HCT116 (cell line): ENCODE results near the gene RBM20. TPM values are rescaled to one million over a fixed set of nuclear protein-coding genes. Genes with fewer than 3 reads are reported as not detected.

Experiments
- ATAC-seq: fragments of 200-7000 bp; cut with Tn5 transposase; 2 replicates; pipeline ENCODE4 v1.9.1; 2020; ENCODE audit warnings: mild to moderate bottlenecking, moderate library complexity
- BruUV-seq: library from RNA; stranded (reverse); fragments of 400-500 nt; replicated peaks from 2 replicates; lab custom pipeline; 2021; lab: Mats Ljungman, UMichigan
- CTCF ChIA-PET: fragments of 300-600 bp; sonication (Branson Sonifier 250); formaldehyde crosslinking; loops from one replicate; lab custom pipeline; 2021; ENCODE audit warnings: antibody characterized with exemption; lab: Charles Lee
- POLR2A ChIA-PET: fragments of 300-600, 350-600 bp; sonication (Branson Sonifier 250); formaldehyde crosslinking; loops from one replicate; lab custom pipeline; 2021; ENCODE audit warnings: antibody characterized with exemption; lab: Charles Lee
- RAD21 ChIA-PET, 2 experiments: fragments of 300-600 bp; sonication (Branson Sonifier 250); formaldehyde crosslinking; loops; one replicate each; lab custom pipeline; 2023; ENCODE audit warnings: low total read pairs in 2 of 2; ENCODE audit not compliant: uncharacterized antibody in 2 of 2, unreplicated experiment in 2 of 2, low non-redundant PET in 1 of 2; lab: Charles Lee
- DNase-seq: peaks from one replicate; pipeline ENCODE4 v3.0.0-alpha.2; 2010; ENCODE audit warnings: low read depth, low spot score
- H2AFZ ChIP-seq: fragments of 200-600 bp; shearing (Covaris generic), sonication (generic); 2 replicates; pipeline ENCODE4 v1.6.1; 2017; ENCODE audit warnings: low read depth, mixed run types, mixed read lengths, antibody characterized with exemption, low read length; ENCODE audit not compliant: poor library complexity, severe bottlenecking
- H3K27ac ChIP-seq: 2 replicates; pipeline ENCODE4 v1.5.1; 2012; ENCODE audit warnings: low read depth, low read length
- H3K27me3 ChIP-seq: fragments of 200-600 bp; sonication (generic); 2 replicates; pipeline ENCODE4 v1.6.1; 2016; ENCODE audit warnings: mixed run types, low read length, mixed read lengths; ENCODE audit not compliant: insufficient read depth
- H3K36me3 ChIP-seq, 2 experiments: fragments of 200-500 bp in 1 of 2; fragments of 200-600 bp in 1 of 2; sonication (Bioruptor generic) in 1 of 2; sonication (generic) in 1 of 2; 2 replicates each; pipeline versions ENCODE4 v1.5.1 to v1.6.1; 2014 to 2016; ENCODE audit warnings: low read length in 2 of 2, inconsistent platforms in 1 of 2, mixed read lengths in 1 of 2, mixed run types in 1 of 2; ENCODE audit not compliant: insufficient read depth in 2 of 2, control insufficient read depth in 1 of 2
- H3K4me1 ChIP-seq, 2 experiments: fragments of 200-600 bp in 1 of 2; sonication (generic) in 1 of 2; 2 replicates each; pipeline versions ENCODE4 v1.5.1 to v1.6.1; 2012 to 2017; ENCODE audit warnings: low read length in 2 of 2, inconsistent platforms in 1 of 2, mild to moderate bottlenecking in 1 of 2, mixed read lengths in 1 of 2, mixed run types in 1 of 2, moderate library complexity in 1 of 2; ENCODE audit not compliant: insufficient read depth in 2 of 2, control insufficient read depth in 1 of 2
- H3K4me2 ChIP-seq: fragments of 200-600 bp; sonication (generic); 2 replicates; pipeline ENCODE4 v1.6.1; 2017; ENCODE audit warnings: mixed run types, low read length, mixed read lengths
- H3K4me3 ChIP-seq, 2 experiments: fragments of 200-600 bp in 1 of 2; sonication (generic) in 1 of 2; replicated peaks in 1 of 2; 2 replicates each; pipeline ENCODE4 v1.5.1; 2011 to 2016; ENCODE audit warnings: low read length in 2 of 2, control low read depth in 1 of 2, low read depth in 1 of 2, mild to moderate bottlenecking in 1 of 2, mixed read lengths in 1 of 2, mixed run types in 1 of 2
- H3K79me2 ChIP-seq: fragments of 200-600 bp; sonication (generic); 2 replicates; pipeline ENCODE4 v1.6.1; 2017; ENCODE audit warnings: mild to moderate bottlenecking, mixed run types, low read length, moderate library complexity, mixed read lengths; ENCODE audit not compliant: insufficient read depth
- H3K9ac ChIP-seq: fragments of 200-600 bp; sonication (generic); 2 replicates; pipeline ENCODE4 v1.6.1; 2016; ENCODE audit warnings: low read length, mixed read lengths
- H3K9me2 ChIP-seq: fragments of 200-600 bp; sonication (generic), shearing (Covaris generic); 2 replicates; pipeline ENCODE4 v1.6.1; 2017; ENCODE audit warnings: mixed run types, mild to moderate bottlenecking, moderate library complexity; ENCODE audit not compliant: insufficient read depth
- H3K9me3 ChIP-seq, 2 experiments: fragments of 200-500 bp in 1 of 2; fragments of 200-600 bp in 1 of 2; sonication (Bioruptor generic) in 1 of 2; sonication (generic) in 1 of 2; 2 replicates each; pipeline ENCODE4 v1.6.1; 2014 to 2017; ENCODE audit warnings: low read length in 2 of 2, mixed read lengths in 2 of 2, inconsistent platforms in 1 of 2, low read depth in 1 of 2, mild to moderate bottlenecking in 1 of 2, mixed run types in 1 of 2, moderate library complexity in 1 of 2; ENCODE audit not compliant: control insufficient read depth in 1 of 2, insufficient read depth in 1 of 2
- H4K20me1 ChIP-seq: fragments of 200-600 bp; sonication (generic), shearing (Covaris generic); 2 replicates; pipeline ENCODE4 v1.6.1; 2017; ENCODE audit warnings: mixed run types, mild to moderate bottlenecking, moderate library complexity; ENCODE audit not compliant: insufficient read depth
- ATF3 ChIP-seq: IDR thresholded peaks from 2 replicates; pipeline ENCODE4 v1.6.1; 2012
- CBX3 ChIP-seq: IDR thresholded peaks from 2 replicates; pipeline ENCODE4 v1.6.1; 2012; ENCODE audit warnings: low read depth
- CEBPB ChIP-seq: IDR thresholded peaks from 2 replicates; pipeline ENCODE4 v1.6.1; 2012; ENCODE audit warnings: low read depth
- CTCF ChIP-seq, 3 experiments: fragments of 200-600 bp in 1 of 3; sonication (generic) in 1 of 3; IDR thresholded peaks in 2 of 3; conservative IDR thresholded peaks in 1 of 3; 2 replicates each; pipeline ENCODE4 v1.5.1; 2012 to 2017; ENCODE audit warnings: low read depth in 2 of 3, low read length in 2 of 3, antibody characterized with exemption in 1 of 3, borderline replicate concordance in 1 of 3, control low read depth in 1 of 3, mild to moderate bottlenecking in 1 of 3, mixed read lengths in 1 of 3, mixed run types in 1 of 3, moderate library complexity in 1 of 3; ENCODE audit not compliant: insufficient read depth in 1 of 3
- EGR1 ChIP-seq: IDR thresholded peaks from 2 replicates; pipeline ENCODE4 v1.6.1; 2012; ENCODE audit warnings: low read depth
- ELF1 ChIP-seq: IDR thresholded peaks from 2 replicates; pipeline ENCODE4 v1.6.1; 2012; ENCODE audit warnings: low read depth, borderline replicate concordance
- EZH2 ChIP-seq: fragments of 200-600 bp; sonication (generic); IDR thresholded peaks from 2 replicates; pipeline ENCODE4 v1.6.1; 2017; ENCODE audit warnings: antibody characterized with exemption, mixed run types
- EZH2phosphoT487 ChIP-seq: fragments of 200-600 bp; IDR thresholded peaks from 2 replicates; pipeline ENCODE4 v1.6.1; 2018; ENCODE audit warnings: antibody characterized with exemption, borderline replicate concordance
- JUND ChIP-seq: IDR thresholded peaks from 2 replicates; pipeline ENCODE4 v1.6.1; 2012
- MAX ChIP-seq: IDR thresholded peaks from 2 replicates; pipeline ENCODE4 v1.6.1; 2012
- POLR2A ChIP-seq: IDR thresholded peaks from 2 replicates; pipeline ENCODE4 v1.7.0; 2011; ENCODE audit warnings: borderline replicate concordance; ENCODE audit not compliant: insufficient read depth, insufficient read length; ENCODE audit errors: extremely low read depth
- POLR2AphosphoS5 ChIP-seq: IDR thresholded peaks from 2 replicates; pipeline ENCODE4 v1.6.1; 2011; ENCODE audit warnings: mild to moderate bottlenecking, low read depth, low read length, moderate library complexity
- REST ChIP-seq: IDR thresholded peaks from 2 replicates; pipeline ENCODE4 v1.6.1; 2012; ENCODE audit warnings: low read depth
- SIN3A ChIP-seq: IDR thresholded peaks from 2 replicates; pipeline ENCODE4 v1.6.1; 2012; ENCODE audit warnings: low read depth
- SP1 ChIP-seq: IDR thresholded peaks from 2 replicates; pipeline ENCODE4 v1.6.1; 2012; ENCODE audit warnings: low read depth
- SRF ChIP-seq: IDR thresholded peaks from 2 replicates; pipeline ENCODE4 v1.6.1; 2012; ENCODE audit warnings: low read depth
- TCF7L2 ChIP-seq: IDR thresholded peaks from 2 replicates; pipeline ENCODE4 v1.7.0; 2011; ENCODE audit warnings: borderline replicate concordance, inconsistent platforms; ENCODE audit not compliant: insufficient read depth, insufficient read length; ENCODE audit errors: extremely low read depth
- YY1 ChIP-seq: IDR thresholded peaks from 2 replicates; pipeline ENCODE4 v1.6.1; 2011; ENCODE audit warnings: low read length, low read depth, moderate library complexity, mild to moderate bottlenecking; ENCODE audit not compliant: insufficient replicate concordance; ENCODE audit errors: extremely low read depth
- ZBTB33 ChIP-seq: IDR thresholded peaks from 2 replicates; pipeline ENCODE4 v1.6.1; 2011; ENCODE audit warnings: mild to moderate bottlenecking, low read length, moderate library complexity; ENCODE audit not compliant: insufficient replicate concordance; ENCODE audit errors: extremely low read depth
- ZNF274 ChIP-seq: fragments of 200-500 bp; sonication (Bioruptor generic); IDR thresholded peaks from 2 replicates; pipeline ENCODE4 v1.6.1; 2014; ENCODE audit warnings: mild to moderate bottlenecking, low read depth, low read length, inconsistent platforms
- intact Hi-C: fragments of 100-400 bp; cut with micrococcal nuclease; formaldehyde crosslinking; loops from 2 replicates; pipeline ENCODE4 v1.10.0; 2022
- total RNA-seq: library from RNA; stranded (reverse); gene quantifications from one replicate; pipeline ENCODE4 v1.2.1, GENCODE V29; 2021; ENCODE audit not compliant: unreplicated experiment

RBM20 gene
- total RNA-seq, 1 experiment from 2014 or later: 2.0 TPM

GRCh38 chr10:110842326-110842904 lies 198.3 kb downstream of the RBM20 start:
- ChIA-PET CTCF (no interaction called here), RAD21 (no interaction called here), POLR2A (no interaction called here)
- H3K9me3 ChIP-seq: no peaks in the 10 kb centered on the region
- H3K4me2 ChIP-seq: no peak overlapping the region
- ATAC-seq (no peak), DNase-seq (no peak)
- intact Hi-C loops: no loop called here
- H3K9me2 ChIP-seq: no peaks in the 10 kb centered on the region
- H3K27ac ChIP-seq: no peak overlapping the region
- no peaks in the 10 kb centered on the region; a peak in 1 of 4 replicates for H3K4me1 ChIP-seq
- TSS peak; percentile 74 for BruUV-seq
- H2AFZ ChIP-seq: no peak overlapping the region
- no peaks in the 10 kb centered on the region for H4K20me1 ChIP-seq
- TF ChIP-seq ZBTB33: no peak
- no peak for TF ChIP-seq TCF7L2
- no peak for TF ChIP-seq REST
- TF ChIP-seq SRF: no peak
- no peak for TF ChIP-seq SP1
- TF ChIP-seq POLR2AphosphoS5: no peak
- no peak for TF ChIP-seq CEBPB
- no peak for TF ChIP-seq EZH2
- no peak for TF ChIP-seq ZNF274
- no peak for TF ChIP-seq YY1
- TF ChIP-seq CTCF (IDR thresholded peaks at IDR 0.05 in 2 of 3, conservative IDR thresholded peaks at IDR 0.05 in 1 of 3; ENCODE audit: borderline replicate concordance in 1 of 3, insufficient read depth in 1 of 3, low read depth in 2 of 3, low read length in 2 of 3): no peak
- TF ChIP-seq SIN3A: no peak
- TF ChIP-seq JUND: no peak
- no peak for TF ChIP-seq ATF3
- no peak for TF ChIP-seq EGR1
- TF ChIP-seq ELF1: no peak
- no peak for TF ChIP-seq CBX3
- TF ChIP-seq MAX: no peak
- no peak for TF ChIP-seq POLR2A
- TF ChIP-seq EZH2phosphoT487: no peak
- H3K4me3 ChIP-seq: no peak overlapping the region
- no peaks in the 10 kb centered on the region for H3K27me3 ChIP-seq
- H3K9ac ChIP-seq: no peak overlapping the region
- no peaks in the 10 kb centered on the region for H3K79me2 ChIP-seq
- H3K36me3 ChIP-seq: no peaks in the 10 kb centered on the region
